ENCODE measurements around the gene SART3. TPM values are rescaled to one million over a fixed set of nuclear protein-coding genes. Genes with fewer than 3 reads are reported as not detected.

The SART3 gene
- total and polyA plus RNA-seq, 7 experiments from 2014 or later = 34.3 to 99.3 (median 85.2) TPM

- peaks cover 0 to 28% (median 21%) of the 10 kb centered on the region in 5 donors for H3K27me3 Mint-ChIP-seq
- DNase-seq (no peak), ATAC-seq (no peak)
- Histone ChIP-seq H3K9me3 (ENCODE audit: control insufficient read depth in 2 of 3, low read length in 3 of 3) (no peaks in the 10 kb centered on the region), H3K4me3 (ENCODE audit: low read length) (no peak overlapping the region), H3K27ac (ENCODE audit: low read depth, low read length) (no peak overlapping the region), H3K27me3 (ENCODE audit: control insufficient read depth in 2 of 2, insufficient read depth in 2 of 2, low read length in 2 of 2) (no peaks in the 10 kb centered on the region), H3K4me1 (ENCODE audit: control insufficient read depth in 2 of 2, insufficient read depth in 2 of 2, low read length in 2 of 2) (no peaks in the 10 kb centered on the region), H3K36me3 (ENCODE audit: control insufficient read depth in 2 of 3, insufficient read depth in 3 of 3, low read length in 3 of 3) (no peaks in the 10 kb centered on the region)
- peaks cover 0 to 4% (median 0%) of the 10 kb centered on the region in 5 donors for H3K36me3 Mint-ChIP-seq
- no peak overlapping the region for H3K27ac Mint-ChIP-seq
- intact Hi-C loops (cut with micrococcal nuclease) = no loop called here
- CTCF ChIA-PET = no interaction called here
- POLR2A ChIA-PET = no interaction called here
- no peak overlapping the region for H3K4me3 Mint-ChIP-seq
- peaks cover 0 to 3% (median 0%) of the 10 kb centered on the region in 11 donors for H3K9me3 Mint-ChIP-seq
- H3K4me1 Mint-ChIP-seq = no peaks in the 10 kb centered on the region
Measured at GRCh38 chr12:108473400-108474055, 87.4 kb downstream of the SART3 start.

Other genes with a start within 250 kb of the SART3 start
- gene CMKLR1, start 221.9 kb downstream of the SART3 start, total RNA-seq = 1 to 10 TPM in 3 of 5 experiments, under 1 TPM in 1, not detected in 1; 0.64 to 8.8 (median 2.0) TPM
- gene CMKLR1, start 221.9 kb downstream of the SART3 start, polyA plus RNA-seq = under 1 TPM in 1 of 2 donors, not detected in 1; 0.06 TPM
- gene FICD, start 45.9 kb downstream of the SART3 start, total RNA-seq = 1 to 10 TPM; 2.8 to 9.7 (median 6.9) TPM
- gene FICD, start 45.9 kb downstream of the SART3 start, polyA plus RNA-seq = 1 to 10 TPM; 1.6 to 2.7 TPM
- 100 to 1,000 TPM in 4 of 5 experiments, 10 to 100 TPM in 1; 51.7 to 212 (median 191) TPM for gene ISCU, start 1.4 kb upstream of the SART3 start, total RNA-seq
- gene ISCU, start 1.4 kb upstream of the SART3 start, polyA plus RNA-seq = 100 to 1,000 TPM; 325 to 401 TPM
- 1 to 10 TPM in 2 of 5 experiments, under 1 TPM in 2, not detected in 1; 0.27 to 1.6 (median 0.81) TPM for gene TMEM119, start 36.9 kb upstream of the SART3 start, total RNA-seq
- gene TMEM119, start 36.9 kb upstream of the SART3 start, polyA plus RNA-seq = under 1 TPM; 0.13 to 0.59 TPM
- gene SELPLG, start 72.7 kb upstream of the SART3 start, total RNA-seq = 100 to 1,000 TPM in 4 of 5 experiments, 10 to 100 TPM in 1; 54.3 to 217 (median 154) TPM
- 100 to 1,000 TPM; 530 to 831 TPM for gene SELPLG, start 72.7 kb upstream of the SART3 start, polyA plus RNA-seq
- gene CORO1C, start 170.3 kb upstream of the SART3 start, total RNA-seq = 10 to 100 TPM in 3 of 5 experiments, 1 to 10 TPM in 2; 7.6 to 71.8 (median 15.7) TPM
- gene CORO1C, start 170.3 kb upstream of the SART3 start, polyA plus RNA-seq = 1 to 10 TPM; 2.5 to 4.0 TPM